Stimulated activated CD4-positive, alpha-beta T cell treated with anti-CD3 and anti-CD28 coated beads, Interleukin-4, amount 100 ng/mL, for 48 hours (primary cell): ENCODE measurements around the gene REL.

Experiments used
- DNase-seq, 2 donors: peaks; one replicate each; pipeline ENCODE4 v3.0.0-alpha.2; 2020; ENCODE audit warnings: low read depth in 2 of 2

Gene REL

DNA sequence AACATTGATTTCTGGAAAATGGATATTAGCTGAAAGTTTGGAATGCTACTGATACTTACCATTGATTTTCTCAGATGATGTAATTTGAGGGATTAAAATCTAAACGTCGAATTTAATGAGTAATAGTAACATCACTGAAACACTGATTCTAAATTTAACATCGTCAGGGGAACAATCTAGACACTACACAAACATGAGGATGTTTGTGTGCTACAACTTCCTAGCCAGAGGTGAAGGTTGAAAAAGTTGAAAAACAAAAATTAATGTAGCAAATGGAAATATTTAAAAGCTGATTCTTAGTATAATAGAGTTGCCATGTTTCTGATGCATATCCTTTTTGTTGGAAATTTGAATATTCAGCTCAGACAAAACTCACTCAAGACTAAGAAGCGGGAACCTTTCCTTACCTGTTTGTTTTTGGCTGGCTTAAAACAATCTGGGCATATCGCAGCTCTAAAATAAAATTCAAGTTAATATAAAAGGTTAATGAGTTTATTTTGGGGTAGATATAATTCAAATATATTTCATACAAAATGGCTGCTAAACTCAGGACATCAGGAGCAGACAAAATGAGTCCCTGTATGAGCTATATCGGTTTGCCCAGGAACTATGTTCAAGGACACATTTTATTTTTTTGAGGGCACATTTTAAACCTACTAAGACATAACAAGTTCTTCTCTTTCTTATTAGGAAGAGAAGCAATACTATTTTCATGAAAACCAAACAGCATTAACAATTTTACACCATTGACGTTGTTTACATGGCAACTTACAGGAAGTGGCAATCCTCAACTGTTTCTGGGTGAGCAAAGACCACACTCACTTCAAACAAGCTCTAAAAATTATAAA, 83.5 kb downstream of the REL start:
- DNase-seq, result no peak

DNA sequence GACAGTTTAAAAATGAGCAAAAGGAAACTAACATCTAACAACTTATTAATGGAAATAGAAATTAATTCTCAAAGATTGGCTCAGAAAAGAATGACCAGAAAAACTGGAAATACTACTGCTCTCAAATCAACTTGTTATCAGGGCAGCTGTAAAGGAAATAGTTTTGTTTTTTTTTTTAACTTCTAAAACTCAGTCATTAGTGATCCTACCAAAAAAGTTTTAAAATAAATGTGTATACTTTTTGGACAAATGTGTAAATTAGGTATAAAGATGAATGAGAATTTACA, 84.1 kb downstream of the REL start:
- DNase-seq, result no peak

DNA sequence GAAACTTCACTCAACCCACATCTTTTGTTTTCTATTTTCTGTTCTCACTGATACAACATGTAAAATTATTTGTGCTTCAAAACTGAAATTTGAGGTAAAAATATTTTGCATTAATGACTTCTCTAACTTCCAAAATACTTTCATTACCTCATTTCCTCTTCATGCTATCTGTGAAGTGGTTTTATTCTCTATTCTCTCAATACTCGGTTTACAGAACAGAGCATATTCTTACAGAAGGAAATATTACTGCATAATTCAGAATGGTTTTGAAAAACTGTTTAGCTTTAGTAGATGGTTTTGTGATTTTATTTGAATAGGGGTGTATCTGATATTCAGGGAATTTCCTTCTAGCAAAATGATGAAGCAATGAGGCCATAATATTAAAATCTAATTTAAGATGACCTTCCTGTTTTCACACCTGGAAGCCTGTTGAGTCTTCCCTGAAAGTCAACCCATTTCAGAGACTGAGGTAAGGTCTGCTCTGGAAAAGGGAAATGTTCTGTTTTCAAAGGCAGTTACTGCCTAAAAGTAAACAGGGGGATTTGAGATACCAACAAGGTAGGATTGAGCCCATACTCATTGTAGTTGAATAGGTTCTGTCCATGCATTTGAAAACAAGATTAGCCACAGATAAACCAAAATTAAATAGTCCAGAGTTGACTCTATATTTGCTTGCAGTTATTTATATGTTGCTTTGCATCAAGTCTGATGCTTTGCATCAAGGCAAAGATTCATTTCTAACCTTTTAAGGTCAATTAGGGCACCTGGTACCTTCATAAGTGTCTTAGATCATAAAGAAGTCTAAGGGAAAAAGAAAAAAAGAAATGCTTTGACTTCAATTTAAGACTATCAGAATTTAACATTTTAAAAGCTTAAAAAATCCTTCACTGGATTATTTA, 85.4 kb downstream of the REL start:
- DNase-seq, result no peak

DNA sequence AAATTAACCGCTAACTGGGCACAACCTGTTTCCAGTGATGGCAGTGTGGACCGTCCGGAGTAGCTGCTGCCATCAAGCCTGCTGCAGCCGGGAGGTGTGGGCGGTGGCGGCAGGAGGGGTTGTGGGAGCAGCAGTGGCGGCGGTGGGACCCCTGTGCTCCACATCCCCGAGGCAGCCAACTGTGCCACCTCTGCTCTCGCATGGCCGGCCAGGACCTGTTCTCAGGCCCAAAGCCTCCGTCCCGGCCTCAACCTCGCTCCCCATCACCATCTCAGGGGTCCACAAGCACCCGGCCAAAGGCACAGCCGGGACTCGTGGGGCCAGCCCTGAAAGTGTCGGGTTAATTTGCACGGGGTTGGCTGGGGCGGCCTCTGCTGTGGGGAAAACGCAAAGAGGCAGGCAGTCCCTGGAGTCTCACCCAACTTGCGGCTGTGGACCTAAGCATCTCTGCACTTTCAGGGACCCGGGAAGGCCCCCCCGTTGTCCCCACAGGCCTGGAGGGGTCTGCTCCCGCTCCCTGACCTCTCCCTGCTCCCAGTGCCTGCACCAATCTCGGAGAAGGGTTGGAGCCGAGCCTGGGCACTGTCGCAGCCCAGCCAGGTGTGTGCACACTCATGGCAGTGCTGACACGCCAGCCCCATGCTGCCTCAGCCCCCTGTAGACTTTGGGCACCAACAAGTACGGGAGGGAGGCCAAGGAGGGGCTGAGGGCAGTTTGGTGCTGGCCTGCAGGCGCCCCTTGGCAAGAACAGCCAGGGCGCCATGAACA, 91.7 kb downstream of the REL start:
- no peak for DNase-seq

DNA sequence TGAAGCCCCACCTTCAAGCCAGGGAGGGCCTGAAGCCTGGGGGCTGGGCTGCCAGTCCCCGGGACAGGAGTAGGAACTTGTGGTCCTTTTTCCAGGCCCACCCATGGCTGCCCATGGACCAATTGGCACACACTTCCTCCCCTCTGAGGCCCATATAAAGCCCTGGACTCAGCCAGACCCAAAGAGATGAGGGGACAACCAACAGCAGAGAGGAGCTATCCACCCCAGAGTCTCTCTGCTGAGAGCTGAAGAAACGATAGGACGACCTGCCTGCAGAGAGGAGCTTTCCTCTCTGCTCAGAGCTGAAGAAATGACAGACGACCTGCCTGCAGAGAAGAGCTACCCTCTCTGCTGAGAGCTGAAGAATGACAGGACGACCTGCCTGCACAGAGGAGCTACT, 92.3 kb downstream of the REL start:
- DNase-seq, result no peak

DNA sequence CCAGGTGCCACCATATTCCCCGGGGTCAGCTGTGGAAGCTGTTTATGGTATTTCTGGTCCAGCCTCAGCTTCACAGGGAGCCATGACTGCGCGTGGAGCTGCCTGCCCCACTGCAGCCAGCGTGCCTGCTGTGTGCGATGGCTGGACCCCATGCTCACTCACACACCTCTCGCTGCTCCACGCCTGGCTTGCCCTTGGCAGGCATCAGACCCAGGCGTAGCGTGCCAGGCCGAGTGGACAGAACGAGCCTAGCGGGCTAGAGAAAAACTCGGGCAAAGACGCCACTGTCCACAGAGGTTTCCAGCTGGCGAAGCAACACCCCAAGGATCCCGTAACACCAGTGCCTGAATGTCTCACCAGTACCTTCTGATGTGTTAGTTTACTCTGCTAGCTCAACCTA, 93.3 kb downstream of the REL start:
- DNase-seq, result no peak
